KMS-11 (cell line): ENCODE data around the gene TP63.

ENCODE experiments used
- H2AFZ ChIP-seq: fragments of 200-600 bp; sonication (generic); 2 replicates; pipeline ENCODE4 v1.6.1; 2016; ENCODE audit warnings: antibody characterized with exemption, mixed run types, low read depth
- H3K27ac ChIP-seq: fragments of 200-600 bp; sonication (generic); 2 replicates; pipeline ENCODE4 v1.6.1; 2016; ENCODE audit warnings: mild to moderate bottlenecking, mixed run types
- H3K27me3 ChIP-seq: fragments of 200-600 bp; sonication (generic); 2 replicates; pipeline ENCODE4 v1.6.1; 2017; ENCODE audit warnings: mild to moderate bottlenecking, low read depth, mixed run types, moderate library complexity; ENCODE audit not compliant: insufficient read depth
- H3K36me3 ChIP-seq: fragments of 200-600 bp; sonication (generic); 2 replicates; pipeline ENCODE4 v1.6.1; 2017; ENCODE audit warnings: mild to moderate bottlenecking, mixed run types; ENCODE audit not compliant: insufficient read depth
- H3K4me1 ChIP-seq: fragments of 200-600 bp; sonication (generic); 2 replicates; pipeline ENCODE4 v1.6.1; 2016; ENCODE audit warnings: mild to moderate bottlenecking, low read depth, mixed run types; ENCODE audit not compliant: poor library complexity, severe bottlenecking
- H3K4me2 ChIP-seq: fragments of 200-600 bp; sonication (generic); 2 replicates; pipeline ENCODE4 v1.7.0; 2016; ENCODE audit warnings: mild to moderate bottlenecking, mixed run types
- H3K4me3 ChIP-seq: fragments of 200-600 bp; sonication (generic); IDR thresholded peaks from 2 replicates; pipeline ENCODE4 v1.6.1; 2017; ENCODE audit warnings: low read depth, low read length, mixed read lengths; ENCODE audit not compliant: insufficient read depth
- H3K79me2 ChIP-seq: fragments of 200-600 bp; sonication (generic); 2 replicates; pipeline ENCODE4 v1.6.1; 2016; ENCODE audit warnings: low read depth, mixed run types; ENCODE audit not compliant: insufficient read depth
- H3K9ac ChIP-seq: fragments of 200-600 bp; sonication (generic); 2 replicates; pipeline ENCODE4 v1.6.1; 2016; ENCODE audit warnings: mild to moderate bottlenecking, mixed run types
- H4K20me1 ChIP-seq: fragments of 200-600 bp; sonication (generic); 2 replicates; pipeline ENCODE4 v1.6.1; 2016; ENCODE audit warnings: mild to moderate bottlenecking, mixed run types; ENCODE audit not compliant: insufficient read depth
- CTCF ChIP-seq: fragments of 200-600 bp; sonication (generic); conservative IDR thresholded peaks from 2 replicates; pipeline ENCODE4 v1.6.1; 2017; ENCODE audit warnings: low read depth, mild to moderate bottlenecking, antibody characterized with exemption, low read length, moderate library complexity, mixed read lengths

The TP63 gene

GRCh38 chr3:189780546-189781270 lies 149.5 kb downstream of the TP63 start:
- Histone ChIP-seq H3K27me3 (no peaks in the 10 kb centered on the region), H3K9ac (no peak overlapping the region), H3K4me3 (no peak overlapping the region), H2AFZ (no peak overlapping the region), H3K36me3 (no peaks in the 10 kb centered on the region), H4K20me1 (no peaks in the 10 kb centered on the region), H3K27ac (no peak overlapping the region), H3K79me2 (no peaks in the 10 kb centered on the region), H3K4me1 (no peaks in the 10 kb centered on the region), H3K4me2 (no peak overlapping the region)
- TF ChIP-seq CTCF, result no peak

- Histone ChIP-seq H3K4me3 (no peak overlapping the region), H3K4me2 (no peak overlapping the region), H3K36me3 (no peaks in the 10 kb centered on the region), H3K27ac (no peak overlapping the region), H3K4me1 (no peaks in the 10 kb centered on the region), H3K27me3 (no peaks in the 10 kb centered on the region), H3K79me2 (no peaks in the 10 kb centered on the region), H2AFZ (no peak overlapping the region), H3K9ac (no peak overlapping the region), H4K20me1 (no peaks in the 10 kb centered on the region)
- TF ChIP-seq CTCF, result no peak
Measured at GRCh38 chr3:189781415-189781814, 150.2 kb downstream of the TP63 start.

DNA sequence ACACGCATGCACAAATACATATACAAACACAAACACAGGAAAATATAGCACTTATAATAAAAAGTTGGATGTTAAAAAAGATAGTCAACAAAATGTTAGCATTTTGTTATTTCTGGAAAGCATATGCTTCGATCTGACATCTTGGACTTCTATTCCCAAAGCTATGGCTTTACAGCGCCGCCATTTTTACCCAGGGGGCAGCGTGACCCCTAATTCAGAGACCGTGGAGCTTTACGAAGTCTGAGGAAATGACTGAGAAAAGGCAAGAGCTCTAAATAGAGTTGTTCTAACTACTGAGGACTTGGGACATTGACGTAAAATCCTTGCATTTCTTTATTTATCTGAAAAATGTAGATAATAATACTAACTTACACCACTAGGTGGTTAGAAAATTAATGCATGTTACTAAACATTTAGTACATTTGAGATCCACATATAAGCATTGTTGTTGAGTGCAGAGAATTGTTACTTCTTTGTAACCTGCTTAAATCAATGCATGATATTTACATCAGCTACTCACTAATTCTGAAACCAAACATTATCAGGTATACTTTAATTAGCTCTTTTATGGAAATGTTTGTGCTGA lies 155.4 kb downstream of the TP63 start:
- Histone ChIP-seq H3K79me2 (no peaks in the 10 kb centered on the region), H3K27me3 (no peaks in the 10 kb centered on the region), H2AFZ (no peak overlapping the region), H3K27ac (no peak overlapping the region), H3K9ac (no peak overlapping the region), H3K4me2 (no peak overlapping the region), H3K36me3 (no peaks in the 10 kb centered on the region), H3K4me3 (no peak overlapping the region), H4K20me1 (no peaks in the 10 kb centered on the region), H3K4me1 (no peaks in the 10 kb centered on the region)
- peak; percentile 30; the same call in 1 of the 2 replicates for TF ChIP-seq CTCF

DNA sequence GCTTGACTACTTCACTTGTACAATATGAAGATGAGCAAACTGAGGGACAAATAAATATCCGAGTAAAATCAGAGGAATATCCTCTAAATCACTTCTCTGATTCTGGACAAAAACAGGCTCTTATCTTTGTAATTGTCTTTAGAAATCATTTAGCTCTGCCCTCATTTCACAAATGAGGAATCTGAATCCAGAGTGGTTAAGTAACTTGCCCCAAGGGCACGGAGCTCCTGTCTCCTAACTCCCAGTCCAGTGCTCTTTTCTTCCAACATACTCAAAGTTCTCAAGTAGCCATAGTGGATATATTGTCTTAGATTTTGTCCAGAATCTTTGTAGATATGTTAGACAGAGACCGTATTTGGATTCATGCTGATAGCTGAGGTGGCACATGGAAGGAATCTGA lies 156.0 kb downstream of the TP63 start:
- Histone ChIP-seq H3K4me3 (no peak overlapping the region), H3K79me2 (no peaks in the 10 kb centered on the region), H3K27me3 (no peaks in the 10 kb centered on the region), H4K20me1 (no peaks in the 10 kb centered on the region), H3K36me3 (no peaks in the 10 kb centered on the region), H3K27ac (no peak overlapping the region), H3K4me1 (no peaks in the 10 kb centered on the region), H3K9ac (no peak overlapping the region), H3K4me2 (no peak overlapping the region), H2AFZ (no peak overlapping the region)
- no peak for TF ChIP-seq CTCF
